NCI-H69 (cell line): ENCODE results near the gene CRYAB.

Experiments used
- DNase-seq: peaks from one replicate; lab custom pipeline; 2025; lab: John Stamatoyannopoulos, UW

CRYAB gene, protein sequence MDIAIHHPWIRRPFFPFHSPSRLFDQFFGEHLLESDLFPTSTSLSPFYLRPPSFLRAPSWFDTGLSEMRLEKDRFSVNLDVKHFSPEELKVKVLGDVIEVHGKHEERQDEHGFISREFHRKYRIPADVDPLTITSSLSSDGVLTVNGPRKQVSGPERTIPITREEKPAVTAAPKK

DNA sequence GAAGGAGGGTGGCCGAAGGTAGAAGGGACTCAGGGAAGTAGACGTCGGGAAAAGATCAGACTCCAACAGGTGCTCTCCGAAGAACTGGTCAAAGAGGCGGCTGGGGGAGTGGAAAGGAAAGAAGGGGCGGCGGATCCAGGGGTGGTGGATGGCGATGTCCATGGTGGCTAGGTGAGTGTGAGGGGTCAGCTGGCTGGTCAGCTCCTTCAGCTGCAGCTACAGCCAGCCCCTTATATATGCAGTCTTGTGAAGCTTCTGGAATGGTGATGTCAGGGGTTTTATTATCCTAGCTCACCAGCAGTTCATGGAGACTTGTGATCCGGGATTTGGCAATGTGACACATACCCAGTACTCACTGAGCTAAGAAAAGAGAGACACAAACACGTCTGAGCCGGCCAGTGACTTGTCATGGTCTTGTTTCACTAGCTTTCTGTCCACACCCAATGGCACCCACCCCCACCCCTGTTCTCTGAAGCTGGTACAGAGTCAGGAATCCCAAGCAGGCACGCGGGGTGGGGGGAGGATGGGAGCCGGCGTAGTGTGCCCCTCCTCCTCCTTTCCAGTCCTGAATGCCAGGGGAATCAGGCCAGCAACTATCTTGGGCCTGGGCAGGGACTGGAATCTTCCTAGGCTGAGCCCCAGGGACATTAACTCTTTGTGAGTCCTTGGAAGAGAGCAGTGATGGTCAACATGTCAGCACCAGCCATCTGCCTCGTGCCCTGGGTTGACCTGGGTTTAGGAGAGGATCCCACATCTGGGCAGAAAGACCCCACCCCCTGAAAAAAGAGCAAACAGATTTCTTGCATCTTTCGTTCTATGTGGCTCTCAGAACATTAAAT lies at the start of gene CRYAB:
Gene CRYAB (minus strand): TSS at position 208 of the 839 bp plus-strand sequence. CDS start 46 bp downstream, at position 162.
- no peak for DNase-seq

GRCh38 chr11:111960916-111961315 lies 49.3 kb upstream of the CRYAB start:
- DNase-seq, result no peak

- DNase-seq, result no peak
These were observed 46.3 kb upstream of the CRYAB start for GRCh38 chr11:111957663-111958444.

DNA sequence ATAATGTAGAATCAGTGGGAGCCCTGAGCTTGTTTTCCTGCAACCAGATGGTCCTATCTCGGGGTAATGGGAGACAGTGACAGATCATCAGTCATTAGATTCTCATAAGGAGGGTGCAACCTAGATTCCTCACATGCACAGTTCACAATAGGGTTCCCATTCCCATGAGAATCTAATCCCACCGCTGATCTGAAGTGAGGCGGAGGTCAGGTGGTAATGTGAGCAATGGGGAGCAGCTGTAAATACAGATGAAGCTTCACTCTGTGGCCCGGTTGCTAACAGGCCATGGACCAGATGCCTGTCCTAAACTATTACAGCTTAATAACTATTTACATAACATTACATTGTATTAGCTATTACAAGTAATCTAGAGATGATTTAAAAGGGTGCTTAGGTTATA lies 42.6 kb upstream of the CRYAB start:
- DNase-seq, result peak; percentile 31

DNA sequence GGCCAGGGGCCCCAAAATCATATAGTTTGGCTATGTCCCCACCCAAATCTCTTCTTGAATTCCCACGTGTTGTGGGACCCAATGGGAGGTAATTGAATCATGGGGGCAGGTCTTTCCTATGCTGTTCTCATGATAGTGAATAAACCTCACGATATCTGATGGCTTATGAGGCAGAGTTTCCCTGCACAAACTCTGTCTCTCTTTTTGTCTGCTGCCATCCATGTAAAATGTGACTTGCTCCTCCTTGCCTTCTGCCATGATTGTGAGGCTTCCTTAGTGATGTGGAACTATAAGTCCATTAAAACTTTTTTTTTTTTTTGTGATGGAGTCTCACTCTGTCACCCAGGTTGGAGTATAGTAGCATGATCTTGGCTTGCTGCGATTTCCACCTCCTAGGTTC lies 40.0 kb upstream of the CRYAB start:
- DNase-seq, result no peak

DNA sequence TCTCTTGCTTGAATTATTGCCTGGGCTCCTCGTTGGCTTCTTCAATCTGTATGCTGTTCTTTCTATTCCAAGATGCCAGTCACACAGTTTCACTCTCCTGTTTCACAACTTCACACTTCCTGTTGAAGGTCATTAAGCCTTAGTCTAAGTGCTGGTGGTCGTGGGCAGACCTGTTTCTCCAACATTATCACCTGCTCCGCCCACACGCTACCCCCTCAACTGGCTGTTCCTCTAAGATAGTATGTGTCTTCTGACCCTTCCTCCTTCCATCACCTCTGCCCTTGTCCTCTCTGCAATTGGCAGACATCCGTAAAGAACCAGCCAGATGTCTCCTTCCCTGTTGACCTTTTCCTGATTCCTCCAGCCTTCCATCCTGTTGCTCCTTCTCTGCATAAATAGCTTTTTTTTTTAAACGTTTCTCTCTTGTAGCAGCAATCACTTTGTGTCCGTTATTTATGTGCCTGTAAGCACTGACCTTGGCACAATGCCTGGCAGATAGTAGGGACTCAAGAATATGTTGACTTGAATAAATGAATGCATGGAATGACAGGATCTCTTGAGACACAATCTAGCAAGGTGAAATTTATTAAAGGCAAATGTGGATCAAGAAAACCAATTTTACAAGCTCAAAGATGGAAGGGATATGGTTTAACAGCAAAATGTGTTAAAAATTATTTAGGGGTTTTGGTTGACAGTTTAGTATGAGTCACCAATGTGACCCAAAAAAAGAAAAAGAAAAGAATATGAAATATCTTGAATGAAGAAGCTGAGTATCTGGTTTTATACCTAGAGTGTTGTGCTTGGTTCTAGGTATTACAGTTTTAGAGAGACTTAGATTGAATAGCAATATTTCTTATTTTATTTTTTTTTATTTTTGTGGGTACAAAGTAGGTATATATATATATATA lies 38.2 kb upstream of the CRYAB start:
- no peak for DNase-seq

- DNase-seq, result no peak
These were observed 35.6 kb upstream of the CRYAB start for GRCh38 chr11:111947143-111947542.

- peak; percentile 13 for DNase-seq
These were observed 34.9 kb upstream of the CRYAB start for GRCh38 chr11:111946499-111946898.

GRCh38 chr11:111945198-111945597 lies 33.6 kb upstream of the CRYAB start:
- DNase-seq, result no peak

GRCh38 chr11:111944651-111945051 lies 33.1 kb upstream of the CRYAB start:
- no peak for DNase-seq

- DNase-seq, result no peak
These were observed 32.6 kb upstream of the CRYAB start for GRCh38 chr11:111944139-111944538.

DNA sequence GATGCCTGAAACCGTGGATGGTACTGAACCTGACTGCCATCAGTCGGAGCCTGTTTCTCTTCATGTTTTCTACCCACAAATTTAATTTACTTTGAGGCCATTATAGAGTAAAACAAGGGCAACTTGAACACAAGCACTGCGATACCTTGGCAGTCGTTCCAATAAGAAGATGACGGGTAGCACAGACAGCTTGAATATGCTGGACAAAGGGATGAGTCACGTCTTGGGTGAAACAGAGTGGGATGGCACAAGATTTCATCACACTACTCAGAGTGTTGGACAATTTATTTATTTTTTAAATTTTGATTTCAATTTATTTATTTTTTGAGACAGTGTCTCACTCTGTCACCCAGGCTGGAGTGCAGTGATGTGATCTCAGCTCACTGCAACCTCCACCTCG lies 31.3 kb upstream of the CRYAB start:
- DNase-seq, result no peak

- peak; percentile 36 for DNase-seq
These were observed 30.4 kb upstream of the CRYAB start for GRCh38 chr11:111941963-111942362.

DNA sequence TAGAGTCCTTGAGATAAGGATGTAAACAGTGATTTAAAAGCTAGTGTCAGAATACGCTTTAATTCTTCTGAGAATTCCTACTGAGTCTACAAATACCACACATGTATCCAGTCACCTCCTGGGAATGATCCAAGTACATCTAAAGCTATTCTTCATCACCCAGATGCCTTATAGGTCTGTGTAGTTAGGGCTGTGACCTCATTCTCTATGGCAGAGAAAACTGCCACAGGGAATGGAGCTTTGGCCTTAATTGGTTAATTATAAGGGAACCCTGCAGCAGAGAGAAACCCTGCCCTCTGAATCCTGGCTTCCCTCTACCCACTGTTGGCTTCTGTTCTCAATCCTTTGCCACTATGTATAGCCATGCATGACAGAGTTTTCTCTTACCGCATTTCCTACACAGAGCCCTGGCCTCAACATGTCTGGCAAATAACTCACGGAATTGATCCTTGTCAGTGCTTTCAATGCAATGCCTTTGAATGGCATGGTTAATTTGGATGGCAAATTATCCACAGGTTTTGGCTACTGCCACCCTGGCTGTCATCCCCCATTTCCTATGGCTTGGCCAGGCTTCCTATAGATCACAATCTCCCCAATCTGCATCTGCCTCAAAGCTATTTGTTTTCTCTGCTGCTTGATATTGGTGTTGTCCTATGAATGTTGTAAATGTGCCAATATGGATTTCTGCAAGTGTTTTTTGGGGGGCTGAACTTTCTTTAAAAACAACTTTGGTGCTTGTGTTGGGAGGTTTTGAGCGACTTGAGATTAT lies 28.4 kb upstream of the CRYAB start:
- DNase-seq, result peak; percentile 97

DNA sequence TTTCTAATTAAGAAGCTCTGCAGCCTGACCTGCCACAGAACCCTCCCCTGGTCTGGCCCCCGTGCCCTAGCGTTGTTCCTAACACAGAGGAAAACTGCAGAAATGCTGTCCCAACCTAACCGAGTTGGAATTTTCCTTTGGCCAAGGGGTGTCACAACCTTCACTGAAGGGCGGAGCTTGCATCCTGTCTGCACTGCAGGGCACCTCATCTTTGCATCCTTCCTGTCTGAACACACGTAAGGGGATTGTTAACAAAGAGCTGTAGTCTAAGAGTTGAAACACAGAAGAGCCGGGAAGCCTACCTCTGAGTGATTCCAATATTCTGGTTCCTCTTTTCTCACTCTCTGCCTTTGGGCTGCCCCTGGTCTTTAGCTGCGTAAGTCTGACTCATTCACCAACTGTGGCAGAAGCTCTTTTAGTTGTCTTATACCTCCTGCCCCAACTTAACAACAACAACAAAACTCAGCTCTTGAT lies 27.2 kb upstream of the CRYAB start:
- peak; percentile 68 for DNase-seq

DNA sequence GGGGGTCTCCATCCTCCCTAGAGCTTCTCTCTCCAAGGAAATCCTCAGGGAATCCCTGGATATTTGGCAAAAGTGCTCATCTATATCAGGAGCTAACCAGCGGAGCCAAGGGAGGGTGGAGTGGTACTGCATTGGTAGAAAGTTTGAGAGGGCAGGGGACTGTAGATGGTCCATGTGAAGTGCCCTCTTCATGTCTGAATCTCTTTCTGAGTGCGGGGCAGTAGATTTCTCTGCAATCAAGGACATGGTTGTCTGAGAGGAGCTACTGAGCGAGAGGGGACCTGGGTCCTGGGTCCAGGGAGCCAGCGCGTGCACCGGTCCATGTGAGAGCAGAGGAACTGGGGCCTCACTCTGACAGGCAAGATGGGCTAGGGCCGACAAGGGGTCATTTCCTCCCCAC lies 26.3 kb upstream of the CRYAB start:
- peak; percentile 38 for DNase-seq

GRCh38 chr11:111937461-111937769 lies 25.8 kb upstream of the CRYAB start:
- no peak for DNase-seq

- DNase-seq, result no peak
These were observed 24.5 kb upstream of the CRYAB start for GRCh38 chr11:111936040-111936540.

- no peak for DNase-seq
These were observed 23.9 kb upstream of the CRYAB start for GRCh38 chr11:111935317-111936039.

DNA sequence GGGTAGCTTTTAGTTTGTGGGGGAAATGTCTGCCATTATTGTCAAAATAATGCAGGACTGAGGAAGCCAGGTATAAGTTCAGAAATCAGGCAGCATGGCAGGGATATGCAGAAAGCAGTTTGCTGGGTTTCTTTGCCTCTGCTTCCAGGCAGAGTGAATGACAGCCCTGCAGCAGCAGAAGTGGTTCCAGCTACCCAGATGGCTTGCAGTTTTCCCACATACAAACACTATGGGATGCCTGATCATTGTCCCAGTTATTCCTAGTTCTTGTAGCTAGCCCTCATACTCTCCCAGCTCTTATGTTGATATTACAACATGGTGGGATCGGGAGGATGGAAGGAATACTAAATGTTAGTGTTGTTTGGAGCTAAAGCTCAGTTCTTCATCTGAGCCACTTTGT lies 22.7 kb upstream of the CRYAB start:
- DNase-seq, result no peak
